Measurements from ENCODE around the gene NID2.

The NID2 gene

GRCh38 chr14:52018970-52019369 lies 49.9 kb downstream of the NID2 start:
- no peak for DNase-seq (ENCODE audit: low spot score in 2 of 2)
- ATAC-seq (ENCODE audit: low read depth), result no peak
- no peaks in the 10 kb centered on the region for H3K36me3 Mint-ChIP-seq
- H3K4me1 Mint-ChIP-seq, result no peaks in the 10 kb centered on the region
- no peak overlapping the region for H3K27ac Mint-ChIP-seq
- no peaks in the 10 kb centered on the region for H3K9me3 Mint-ChIP-seq
- no peak overlapping the region for H3K4me3 Mint-ChIP-seq
- H3K27me3 Mint-ChIP-seq, result peaks cover 10% of the 10 kb centered on the region

- Mint-ChIP-seq H3K27me3 (peaks cover 10% of the 10 kb centered on the region), H3K27ac (no peak overlapping the region), H3K4me3 (no peak overlapping the region), H3K36me3 (no peaks in the 10 kb centered on the region), H3K9me3 (no peaks in the 10 kb centered on the region), H3K4me1 (no peaks in the 10 kb centered on the region)
- no peak for ATAC-seq (ENCODE audit: low read depth)
- no peak for DNase-seq (ENCODE audit: low spot score in 2 of 2)
These were observed 50.6 kb downstream of the NID2 start for GRCh38 chr14:52018252-52018651.

GRCh38 chr14:52015411-52016030 lies 53.3 kb downstream of the NID2 start:
- H3K4me3 Mint-ChIP-seq, result no peak overlapping the region
- H3K4me1 Mint-ChIP-seq, result no peaks in the 10 kb centered on the region
- H3K27ac Mint-ChIP-seq, result no peak overlapping the region
- no peaks in the 10 kb centered on the region for H3K9me3 Mint-ChIP-seq
- H3K36me3 Mint-ChIP-seq, result peaks cover 8% of the 10 kb centered on the region
- ATAC-seq (ENCODE audit: low read depth) (no peak), DNase-seq (ENCODE audit: low spot score in 2 of 2) (no peak)
- peaks cover 10% of the 10 kb centered on the region for H3K27me3 Mint-ChIP-seq

DNA sequence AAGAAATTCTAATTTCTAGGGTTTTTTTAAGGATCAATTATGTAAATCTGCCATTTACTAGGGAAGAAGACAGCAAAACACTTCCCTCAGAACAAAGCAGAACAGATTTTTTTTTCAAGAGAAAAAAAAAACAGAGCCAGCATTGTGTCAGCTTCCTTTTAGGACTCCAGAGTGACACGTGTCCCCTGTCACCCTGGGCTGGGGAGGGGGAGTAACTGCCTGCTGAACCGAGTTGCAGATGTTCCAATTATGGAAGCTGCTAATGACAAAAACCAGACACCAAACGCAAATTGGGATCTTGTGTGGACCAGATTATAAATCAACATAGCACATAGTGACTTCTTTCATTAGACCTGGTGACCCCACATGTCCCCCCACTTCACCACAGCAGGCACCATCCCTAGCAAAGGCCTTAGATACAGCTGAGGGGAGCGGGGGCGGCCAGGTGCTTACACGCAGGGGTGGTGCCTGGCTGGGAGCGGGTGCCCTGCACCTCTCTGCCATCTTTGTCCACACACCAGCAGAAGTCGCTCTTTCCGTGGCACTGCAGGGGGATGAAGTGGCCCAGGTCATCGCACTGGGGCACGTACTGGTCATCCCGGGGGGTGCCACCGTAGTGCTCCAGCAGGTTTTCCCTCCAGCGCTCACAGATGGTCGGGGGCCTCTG lies 54.1 kb downstream of the NID2 start:
- no peak for DNase-seq (ENCODE audit: low spot score in 2 of 2)
- Mint-ChIP-seq H3K27ac (peak overlapping the region; percentile 29), H3K9me3 (no peaks in the 10 kb centered on the region), H3K4me3 (no peak overlapping the region), H3K4me1 (no peaks in the 10 kb centered on the region), H3K27me3 (peaks cover 9% of the 10 kb centered on the region), H3K36me3 (peaks cover 11% of the 10 kb centered on the region)
- no peak for ATAC-seq (ENCODE audit: low read depth)

GRCh38 chr14:52013984-52014600 lies 54.8 kb downstream of the NID2 start:
- Mint-ChIP-seq H3K9me3 (no peaks in the 10 kb centered on the region), H3K36me3 (peaks cover 16% of the 10 kb centered on the region), H3K4me1 (no peaks in the 10 kb centered on the region), H3K27ac (peak overlapping the region; percentile 29), H3K4me3 (no peak overlapping the region), H3K27me3 (peaks cover 9% of the 10 kb centered on the region)
- ATAC-seq (ENCODE audit: low read depth) (no peak), DNase-seq (ENCODE audit: low spot score in 2 of 2) (no peak)

- no peak overlapping the region for H3K4me3 Mint-ChIP-seq
- no peak for DNase-seq (ENCODE audit: low spot score in 2 of 2)
- H3K36me3 Mint-ChIP-seq, result peaks cover 26% of the 10 kb centered on the region
- H3K27ac Mint-ChIP-seq, result no peak overlapping the region
- no peak for ATAC-seq (ENCODE audit: low read depth)
- no peaks in the 10 kb centered on the region for H3K9me3 Mint-ChIP-seq
- H3K27me3 Mint-ChIP-seq, result peaks cover 5% of the 10 kb centered on the region
- no peaks in the 10 kb centered on the region for H3K4me1 Mint-ChIP-seq
These were observed 56.2 kb downstream of the NID2 start for GRCh38 chr14:52012635-52013034.

- Mint-ChIP-seq H3K27me3 (peaks cover 3% of the 10 kb centered on the region), H3K27ac (no peak overlapping the region), H3K36me3 (peaks cover 27% of the 10 kb centered on the region), H3K9me3 (no peaks in the 10 kb centered on the region), H3K4me3 (no peak overlapping the region), H3K4me1 (no peaks in the 10 kb centered on the region)
- ATAC-seq (ENCODE audit: low read depth) (no peak), DNase-seq (ENCODE audit: low spot score in 2 of 2) (no peak)
These were observed 57.3 kb downstream of the NID2 start for GRCh38 chr14:52011523-52011922.

DNA sequence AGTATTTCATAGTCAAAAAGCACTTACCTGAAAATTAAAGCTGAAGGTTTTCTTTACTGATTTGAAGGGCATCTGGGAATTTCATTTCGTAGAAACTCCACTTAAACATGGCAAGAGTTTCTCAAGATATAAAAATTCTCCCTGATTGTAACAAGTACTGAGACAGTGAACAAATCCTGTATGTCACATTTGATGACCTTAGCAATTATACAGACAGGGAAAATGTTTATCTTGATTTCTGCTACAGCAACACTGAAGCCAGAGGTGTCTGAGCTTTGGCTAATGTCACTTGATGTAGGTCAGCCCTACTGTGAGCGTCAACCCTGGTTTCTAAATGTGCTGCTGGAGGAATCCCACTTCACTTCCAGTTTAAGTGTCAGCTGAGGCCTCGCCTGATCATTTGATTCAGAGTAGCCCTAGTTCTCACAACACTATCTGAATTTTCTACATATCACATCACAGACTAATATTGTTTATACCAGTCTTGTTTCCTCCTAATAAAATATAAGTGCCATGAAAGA lies 58.6 kb downstream of the NID2 start:
- H3K36me3 Mint-ChIP-seq, result peaks cover 36% of the 10 kb centered on the region

GRCh38 chr14:52008136-52008535 lies 60.7 kb downstream of the NID2 start:
- Mint-ChIP-seq H3K27me3 (no peaks in the 10 kb centered on the region), H3K36me3 (peaks cover 42% of the 10 kb centered on the region), H3K27ac (no peak overlapping the region), H3K4me1 (no peaks in the 10 kb centered on the region), H3K9me3 (no peaks in the 10 kb centered on the region), H3K4me3 (no peak overlapping the region)
- DNase-seq (ENCODE audit: low spot score in 2 of 2), result no peak
- ATAC-seq (ENCODE audit: low read depth), result no peak

More for the DNA sequence above, 58.6 kb downstream of the NID2 start:
- DNase-seq (ENCODE audit: low spot score in 2 of 2), result no peak
- H3K9me3 Mint-ChIP-seq, result no peaks in the 10 kb centered on the region
- no peak for ATAC-seq (ENCODE audit: low read depth)
- no peak overlapping the region for H3K4me3 Mint-ChIP-seq
- no peak overlapping the region for H3K27ac Mint-ChIP-seq
- H3K27me3 Mint-ChIP-seq, result no peaks in the 10 kb centered on the region
- H3K4me1 Mint-ChIP-seq, result no peaks in the 10 kb centered on the region

DNA sequence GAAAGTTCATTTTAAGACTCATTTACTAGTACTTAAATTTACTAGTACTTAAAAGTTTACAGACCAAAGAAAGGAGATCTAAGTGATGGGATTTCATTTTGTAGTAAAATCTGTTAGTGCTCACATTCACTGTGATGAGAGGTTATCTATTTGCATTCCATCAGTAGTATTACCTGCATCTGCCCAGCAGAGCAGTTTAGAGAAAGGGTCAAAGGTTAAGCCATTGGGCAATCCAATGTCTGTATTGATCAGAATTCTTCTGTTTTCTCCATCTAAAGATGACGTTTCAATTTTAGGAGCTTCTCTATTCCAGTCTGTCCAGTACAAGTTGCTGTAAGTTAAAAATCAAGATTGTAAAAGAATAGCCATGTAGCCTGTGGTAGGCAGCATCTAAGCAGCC lies 61.2 kb downstream of the NID2 start:
- no peaks in the 10 kb centered on the region for H3K4me1 Mint-ChIP-seq
- no peak for ATAC-seq (ENCODE audit: low read depth)
- no peak overlapping the region for H3K4me3 Mint-ChIP-seq
- H3K27ac Mint-ChIP-seq, result no peak overlapping the region
- H3K9me3 Mint-ChIP-seq, result no peaks in the 10 kb centered on the region
- peaks cover 42% of the 10 kb centered on the region for H3K36me3 Mint-ChIP-seq
- DNase-seq (ENCODE audit: low spot score in 2 of 2), result no peak
- H3K27me3 Mint-ChIP-seq, result no peaks in the 10 kb centered on the region

DNA sequence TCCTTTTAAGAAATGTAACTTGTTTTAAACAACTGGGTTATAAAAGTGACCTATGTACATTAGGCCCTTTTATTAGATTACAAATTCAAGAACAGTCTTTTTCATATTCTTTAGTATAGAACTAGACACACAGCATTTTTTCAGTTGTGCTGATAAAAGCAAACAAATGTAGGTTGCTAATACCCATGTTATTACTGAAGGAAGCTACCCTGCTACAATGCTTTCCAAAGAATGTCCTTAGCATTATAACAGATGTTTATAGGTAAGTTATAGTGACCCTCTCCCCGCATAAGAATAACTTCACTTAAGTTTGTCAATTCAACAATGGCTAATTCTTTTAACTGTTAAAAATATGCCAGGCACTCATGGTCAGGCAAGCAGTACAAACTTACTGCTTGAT lies 61.6 kb downstream of the NID2 start:
- DNase-seq (ENCODE audit: low spot score in 2 of 2) (no peak), ATAC-seq (ENCODE audit: low read depth) (no peak)
- H3K9me3 Mint-ChIP-seq, result no peaks in the 10 kb centered on the region
- no peak overlapping the region for H3K4me3 Mint-ChIP-seq
- H3K36me3 Mint-ChIP-seq, result peaks cover 42% of the 10 kb centered on the region
- no peaks in the 10 kb centered on the region for H3K27me3 Mint-ChIP-seq
- H3K4me1 Mint-ChIP-seq, result no peaks in the 10 kb centered on the region
- H3K27ac Mint-ChIP-seq, result no peak overlapping the region

DNA sequence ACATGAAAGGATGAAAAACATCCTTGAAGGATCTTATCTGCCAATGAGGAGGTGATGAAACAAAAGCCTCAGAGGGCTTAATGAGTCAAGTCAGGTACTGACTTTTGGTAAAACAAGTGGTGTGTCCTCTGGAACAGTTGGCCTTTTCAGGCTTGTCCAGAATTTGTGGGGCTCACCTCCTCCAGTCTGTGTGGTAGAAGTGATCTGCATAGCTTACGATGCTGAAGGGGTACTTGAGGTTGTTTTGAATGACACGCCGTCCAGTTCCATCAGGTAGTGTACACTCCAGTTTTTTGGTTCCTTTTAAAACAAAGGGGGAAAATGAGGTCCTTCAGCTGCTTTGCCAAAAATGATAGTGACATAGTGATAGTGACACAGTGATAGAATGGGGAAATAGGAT lies 62.5 kb downstream of the NID2 start:
- H3K27ac Mint-ChIP-seq, result no peak overlapping the region
- H3K9me3 Mint-ChIP-seq, result no peaks in the 10 kb centered on the region
- DNase-seq (ENCODE audit: low spot score in 2 of 2), result no peak
- no peak overlapping the region for H3K4me3 Mint-ChIP-seq
- peaks cover 39% of the 10 kb centered on the region for H3K36me3 Mint-ChIP-seq
- no peaks in the 10 kb centered on the region for H3K4me1 Mint-ChIP-seq
- no peaks in the 10 kb centered on the region for H3K27me3 Mint-ChIP-seq
- ATAC-seq (ENCODE audit: low read depth), result no peak

GRCh38 chr14:52005625-52006024 lies 63.2 kb downstream of the NID2 start:
- Mint-ChIP-seq H3K4me3 (no peak overlapping the region), H3K36me3 (peaks cover 37% of the 10 kb centered on the region), H3K27me3 (no peaks in the 10 kb centered on the region), H3K4me1 (no peaks in the 10 kb centered on the region), H3K9me3 (no peaks in the 10 kb centered on the region), H3K27ac (no peak overlapping the region)
- DNase-seq (ENCODE audit: low spot score in 2 of 2) (no peak), ATAC-seq (ENCODE audit: low read depth) (no peak)

- H3K9me3 Mint-ChIP-seq, result no peaks in the 10 kb centered on the region
These were observed 65.5 kb downstream of the NID2 start for GRCh38 chr14:52003324-52003723.

More at GRCh38 chr14:52003324-52003723, 65.5 kb downstream of the NID2 start:
- DNase-seq (ENCODE audit: low spot score in 2 of 2), result no peak
- ATAC-seq (ENCODE audit: low read depth), result no peak
- Mint-ChIP-seq H3K4me1 (no peaks in the 10 kb centered on the region), H3K27ac (no peak overlapping the region), H3K36me3 (peaks cover 29% of the 10 kb centered on the region), H3K27me3 (no peaks in the 10 kb centered on the region), H3K4me3 (no peak overlapping the region)

Data from memory B cell (primary cell).